Measurements from ENCODE around the gene KANSL2. TPM values are rescaled to one million over a fixed set of nuclear protein-coding genes. Genes with fewer than 3 reads are reported as not detected.
"Not testable (repeated sequence)": the region's sequence is repeated elsewhere in the genome, so short reads cannot be mapped to it uniquely, and the experiment has no call there.

KANSL2 gene
- total and polyA plus RNA-seq, 2 donors (not counting 1 experiment from before 2014, with no cell fraction given): 47.3 to 64.6 TPM

DNA sequence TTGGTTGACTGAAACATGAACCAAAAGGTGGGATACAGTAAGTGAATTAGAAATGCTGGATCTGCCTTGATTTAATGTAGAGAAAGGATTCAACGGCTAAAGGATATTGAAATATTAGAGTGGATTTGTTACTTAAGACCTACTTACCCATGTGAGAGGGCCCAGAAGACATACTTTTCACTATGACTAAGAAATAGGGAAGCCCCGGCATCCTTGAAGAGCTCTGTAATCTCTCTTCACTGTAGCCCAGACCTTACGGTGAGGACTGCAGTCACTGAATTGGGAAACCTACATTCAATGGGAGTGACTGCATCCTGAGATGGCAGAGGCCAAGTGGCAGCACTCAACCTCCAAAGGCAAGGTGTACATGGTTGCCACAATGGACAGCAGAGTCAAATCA, 52.5 kb downstream of the KANSL2 start:
- H3K4me3 Mint-ChIP-seq: no peak overlapping the region
- ATAC-seq (ENCODE audit: low read depth) (no peak), DNase-seq (no peak)
- H3K4me2 ChIP-seq (replicated peaks; ENCODE audit: low read depth, low read length, poor library complexity, severe bottlenecking): no peak overlapping the region
- peaks cover 43% of the 10 kb centered on the region for H3K27me3 Mint-ChIP-seq
- ChIA-PET CTCF (interaction anchor here (2.2 kb wide), 1 partner anchor 12 kb away, joined by 10 read pairs; no protein-coding TSS in a partner anchor), POLR2A (no interaction called here)
- no peaks in the 10 kb centered on the region for H3K9me3 ChIP-seq (ENCODE audit: control extremely low read depth in 1 of 3, control insufficient read depth in 2 of 3, insufficient read depth in 1 of 3, low read length in 2 of 3)
- H3K9me3 Mint-ChIP-seq (ENCODE audit: insufficient read depth): no peaks in the 10 kb centered on the region
- no peak overlapping the region for H3K27ac Mint-ChIP-seq
- H3K4me1 ChIP-seq (ENCODE audit: control insufficient read depth in 2 of 2, insufficient read depth in 2 of 2, low read length in 2 of 2): no peaks in the 10 kb centered on the region
- H3K79me2 ChIP-seq (ENCODE audit: control insufficient read depth, insufficient read depth, low read length): no peaks in the 10 kb centered on the region
- no peaks in the 10 kb centered on the region for H4K20me1 ChIP-seq (ENCODE audit: control insufficient read depth, insufficient read depth, low read length, poor library complexity, severe bottlenecking)
- intact Hi-C loops (cut with micrococcal nuclease): no loop called here
- TF ChIP-seq, protein P1, sequence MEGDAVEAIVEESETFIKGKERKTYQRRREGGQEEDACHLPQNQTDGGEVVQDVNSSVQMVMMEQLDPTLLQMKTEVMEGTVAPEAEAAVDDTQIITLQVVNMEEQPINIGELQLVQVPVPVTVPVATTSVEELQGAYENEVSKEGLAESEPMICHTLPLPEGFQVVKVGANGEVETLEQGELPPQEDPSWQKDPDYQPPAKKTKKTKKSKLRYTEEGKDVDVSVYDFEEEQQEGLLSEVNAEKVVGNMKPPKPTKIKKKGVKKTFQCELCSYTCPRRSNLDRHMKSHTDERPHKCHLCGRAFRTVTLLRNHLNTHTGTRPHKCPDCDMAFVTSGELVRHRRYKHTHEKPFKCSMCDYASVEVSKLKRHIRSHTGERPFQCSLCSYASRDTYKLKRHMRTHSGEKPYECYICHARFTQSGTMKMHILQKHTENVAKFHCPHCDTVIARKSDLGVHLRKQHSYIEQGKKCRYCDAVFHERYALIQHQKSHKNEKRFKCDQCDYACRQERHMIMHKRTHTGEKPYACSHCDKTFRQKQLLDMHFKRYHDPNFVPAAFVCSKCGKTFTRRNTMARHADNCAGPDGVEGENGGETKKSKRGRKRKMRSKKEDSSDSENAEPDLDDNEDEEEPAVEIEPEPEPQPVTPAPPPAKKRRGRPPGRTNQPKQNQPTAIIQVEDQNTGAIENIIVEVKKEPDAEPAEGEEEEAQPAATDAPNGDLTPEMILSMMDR (IDR thresholded peaks at IDR 0.05): no peak
- TF ChIP-seq EZH2 (IDR thresholded peaks at IDR 0.05; ENCODE audit: borderline replicate concordance, insufficient read depth, low read depth, low read length, poor library complexity, severe bottlenecking): no peak
- no peak overlapping the region for H3K27ac ChIP-seq (ENCODE audit: low read length in 2 of 2)
- 93% methylated on average over 2 of the region's 3 CpGs for WGBS (ENCODE audit: insufficient coverage)
- H3K9ac ChIP-seq (ENCODE audit: low read length): no peak overlapping the region
- H2AFZ ChIP-seq (ENCODE audit: insufficient read depth, low read depth, low read length, poor library complexity, severe bottlenecking): no peak overlapping the region
- H3K4me1 Mint-ChIP-seq: no peaks in the 10 kb centered on the region
- H3K4me3 ChIP-seq (ENCODE audit: control extremely low read depth in 1 of 5, extremely low read depth in 1 of 5, insufficient read depth in 1 of 5, low read depth in 2 of 5, low read length in 4 of 5): no peak overlapping the region
- peaks cover 0 to 15% (median 1%) of the 10 kb centered on the region in 4 experiments for H3K27me3 ChIP-seq (replicated peaks in 1 of 4; ENCODE audit: control extremely low read depth in 1 of 4, control insufficient read depth in 3 of 4, insufficient read depth in 4 of 4, low read length in 3 of 4)
- H3K36me3 ChIP-seq (replicated peaks in 1 of 2; ENCODE audit: control extremely low read depth in 1 of 2, control insufficient read depth in 1 of 2, extremely low read depth in 1 of 2, insufficient read depth in 2 of 2, low read length in 1 of 2): no peaks in the 10 kb centered on the region

DNA sequence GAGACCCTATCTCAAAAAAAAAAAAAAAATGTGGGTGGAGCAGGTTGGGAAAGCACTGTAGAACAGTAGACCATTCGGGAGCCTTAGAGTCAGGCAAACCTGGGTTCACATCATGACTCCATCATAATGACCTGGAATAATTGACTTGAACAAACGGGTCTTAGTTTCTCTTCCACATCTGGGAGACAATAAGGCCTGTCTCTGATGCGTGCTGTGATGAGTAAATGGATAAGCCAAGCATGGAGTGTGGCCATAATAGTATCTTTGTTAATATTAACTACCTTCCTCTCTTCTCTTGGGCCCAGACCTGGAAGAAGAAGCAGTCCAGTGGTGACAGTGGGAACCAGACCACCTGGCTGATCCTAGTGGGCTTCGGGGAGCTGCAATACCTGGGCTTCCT, 54.5 kb downstream of the KANSL2 start:
- Histone ChIP-seq H4K20me1 (ENCODE audit: control insufficient read depth, insufficient read depth, low read length, poor library complexity, severe bottlenecking) (no peaks in the 10 kb centered on the region), H3K27ac (ENCODE audit: low read length in 2 of 2) (no peak overlapping the region), H3K9me3 (ENCODE audit: control extremely low read depth in 1 of 3, control insufficient read depth in 2 of 3, insufficient read depth in 1 of 3, low read length in 2 of 3) (peaks cover 0 to 4% (median 0%) of the 10 kb centered on the region in 3 donors), H3K79me2 (ENCODE audit: control insufficient read depth, insufficient read depth, low read length) (no peaks in the 10 kb centered on the region), H3K4me2 (replicated peaks; ENCODE audit: low read depth, low read length, poor library complexity, severe bottlenecking) (no peak overlapping the region), H3K9ac (ENCODE audit: low read length) (no peak overlapping the region), H3K4me1 (ENCODE audit: control insufficient read depth in 2 of 2, insufficient read depth in 2 of 2, low read length in 2 of 2) (no peaks in the 10 kb centered on the region), H3K27me3 (replicated peaks in 1 of 4; ENCODE audit: control extremely low read depth in 1 of 4, control insufficient read depth in 3 of 4, insufficient read depth in 4 of 4, low read length in 3 of 4) (peaks cover 0 to 15% (median 1%) of the 10 kb centered on the region in 4 experiments), H3K36me3 (replicated peaks in 1 of 2; ENCODE audit: control extremely low read depth in 1 of 2, control insufficient read depth in 1 of 2, extremely low read depth in 1 of 2, insufficient read depth in 2 of 2, low read length in 1 of 2) (no peaks in the 10 kb centered on the region), H3K4me3 (ENCODE audit: control extremely low read depth in 1 of 5, extremely low read depth in 1 of 5, insufficient read depth in 1 of 5, low read depth in 2 of 5, low read length in 4 of 5) (no peak overlapping the region), H2AFZ (ENCODE audit: insufficient read depth, low read depth, low read length, poor library complexity, severe bottlenecking) (no peak overlapping the region)
- ChIA-PET POLR2A (no interaction called here), CTCF (no interaction called here)
- H3K27ac Mint-ChIP-seq: no peak overlapping the region
- H3K27me3 Mint-ChIP-seq: peaks cover 47% of the 10 kb centered on the region
- DNase-seq (no peak), ATAC-seq (ENCODE audit: low read depth) (no peak)
- intact Hi-C loops (cut with micrococcal nuclease): no loop called here
- WGBS (ENCODE audit: insufficient coverage): 88% methylated on average over 1 of the region's 4 CpGs
- H3K4me3 Mint-ChIP-seq: no peak overlapping the region
- H3K4me1 Mint-ChIP-seq: no peaks in the 10 kb centered on the region
- H3K9me3 Mint-ChIP-seq (ENCODE audit: insufficient read depth): no peaks in the 10 kb centered on the region
- TF ChIP-seq, protein P1 (IDR thresholded peaks at IDR 0.05): no peak
- no peak for TF ChIP-seq EZH2 (IDR thresholded peaks at IDR 0.05; ENCODE audit: borderline replicate concordance, insufficient read depth, low read depth, low read length, poor library complexity, severe bottlenecking)

DNA sequence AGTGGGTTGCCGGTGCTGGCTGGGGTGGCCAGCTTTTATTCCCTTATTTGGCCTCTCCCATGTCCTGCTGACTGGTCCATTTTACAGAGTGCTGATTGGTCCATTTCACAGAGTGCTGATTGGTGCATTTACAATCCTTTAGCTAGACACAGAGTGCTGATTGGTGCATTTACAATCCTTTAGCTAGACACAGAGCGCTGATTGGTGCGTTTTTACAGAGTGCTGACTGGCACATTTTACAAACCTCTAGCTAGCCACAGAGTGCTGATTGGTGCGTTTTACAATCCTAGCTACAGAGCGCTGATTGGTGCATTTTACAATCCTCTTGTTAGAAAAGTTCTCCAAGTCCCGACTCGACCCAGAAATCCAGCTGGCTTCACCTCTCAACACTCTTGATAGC, 59.0 kb downstream of the KANSL2 start:
- H3K4me1 Mint-ChIP-seq; H3K9ac ChIP-seq (ENCODE audit: low read length); H4K20me1 ChIP-seq (ENCODE audit: control insufficient read depth, insufficient read depth, low read length, poor library complexity, severe bottlenecking); H3K4me3 ChIP-seq (ENCODE audit: control extremely low read depth in 1 of 5, extremely low read depth in 1 of 5, insufficient read depth in 1 of 5, low read depth in 2 of 5, low read length in 4 of 5); H3K9me3 ChIP-seq (ENCODE audit: control extremely low read depth in 1 of 3, control insufficient read depth in 2 of 3, insufficient read depth in 1 of 3, low read length in 2 of 3); H2AFZ ChIP-seq (ENCODE audit: insufficient read depth, low read depth, low read length, poor library complexity, severe bottlenecking); H3K79me2 ChIP-seq (ENCODE audit: control insufficient read depth, insufficient read depth, low read length); H3K36me3 ChIP-seq (replicated peaks in 1 of 2; ENCODE audit: control extremely low read depth in 1 of 2, control insufficient read depth in 1 of 2, extremely low read depth in 1 of 2, insufficient read depth in 2 of 2, low read length in 1 of 2); H3K27ac ChIP-seq (ENCODE audit: low read length in 2 of 2); DNase-seq; intact Hi-C loops (cut with micrococcal nuclease); H3K4me1 ChIP-seq (ENCODE audit: control insufficient read depth in 2 of 2, insufficient read depth in 2 of 2, low read length in 2 of 2); H3K4me2 ChIP-seq (replicated peaks; ENCODE audit: low read depth, low read length, poor library complexity, severe bottlenecking); H3K27ac Mint-ChIP-seq; H3K9me3 Mint-ChIP-seq (ENCODE audit: insufficient read depth); H3K4me3 Mint-ChIP-seq; ATAC-seq (ENCODE audit: low read depth); POLR2A ChIA-PET; H3K27me3 ChIP-seq (replicated peaks in 1 of 4; ENCODE audit: control extremely low read depth in 1 of 4, control insufficient read depth in 3 of 4, insufficient read depth in 4 of 4, low read length in 3 of 4): not testable (repeated sequence)
- 96% methylated on average over 5 of the region's 7 CpGs for WGBS (ENCODE audit: insufficient coverage)
- peaks cover 54% of the 10 kb centered on the region for H3K27me3 Mint-ChIP-seq
- CTCF ChIA-PET: interaction anchor here (1.1 kb wide), 1 partner anchor 660 kb away, joined by 3 read pairs; the partner anchor contains the start of gene TMEM106C
